SK-N-SH treated with all-trans-retinoic acid at 6 μM for 48 hours (cell line): ENCODE results near the gene RPRD2.

Experiments used
- ATAC-seq: fragments of 200-7000 bp; cut with Tn5 transposase; 3 replicates; pipeline ENCODE4 v1.9.1; 2020; ENCODE audit warnings: mild to moderate bottlenecking, moderate library complexity
- ARNTL ChIP-seq: fragments of 450-650 bp; formaldehyde crosslinking; IDR thresholded peaks from 2 replicates; pipeline ENCODE4 v1.5.0; 2020; ENCODE audit warnings: low read depth, mild to moderate bottlenecking, moderate library complexity, borderline replicate concordance
- BACH2 ChIP-seq: fragments of 250-450 bp; sonication (Bioruptor Pico); IDR thresholded peaks from 2 replicates; pipeline ENCODE4 v1.9.0; 2021; ENCODE audit warnings: mild to moderate bottlenecking, borderline replicate concordance
- ESRRG ChIP-seq: fragments of 250-450 bp; sonication (Bioruptor Pico); IDR thresholded peaks from 2 replicates; pipeline ENCODE4 v1.6.1; 2021; ENCODE audit warnings: mild to moderate bottlenecking
- GLIS3 ChIP-seq: fragments of 250-450 bp; sonication (Bioruptor Pico); IDR thresholded peaks from 2 replicates; pipeline ENCODE4 v1.5.0; 2020; ENCODE audit warnings: mild to moderate bottlenecking, moderate library complexity
- ISL1 ChIP-seq: fragments of 250-450 bp; sonication (Bioruptor Pico); IDR thresholded peaks from 2 replicates; pipeline ENCODE4 v2.1.2; 2022; ENCODE audit warnings: mild to moderate bottlenecking, moderate library complexity
- OSR1 ChIP-seq: fragments of 250-450 bp; sonication (Bioruptor Pico); IDR thresholded peaks from 2 replicates; pipeline ENCODE4 v1.8.0; 2022; ENCODE audit warnings: moderate library complexity, mild to moderate bottlenecking, inconsistent platforms
- RARB ChIP-seq: fragments of 250-450 bp; sonication (Bioruptor Pico); IDR thresholded peaks from 2 replicates; pipeline ENCODE4 v1.8.0; 2021; ENCODE audit warnings: mild to moderate bottlenecking, moderate library complexity
- SNAI2 ChIP-seq: fragments of 250-450 bp; sonication (Bioruptor Pico); IDR thresholded peaks from 2 replicates; pipeline ENCODE4 v1.5.0; 2020; ENCODE audit warnings: mild to moderate bottlenecking, moderate library complexity
- TCF4 ChIP-seq: fragments of 250-450 bp; sonication (Bioruptor Pico); IDR thresholded peaks from 2 replicates; pipeline ENCODE4 v1.8.0; 2021; ENCODE audit warnings: mild to moderate bottlenecking, moderate library complexity, borderline replicate concordance
- TOX ChIP-seq: fragments of 250-450 bp; sonication (Bioruptor Pico); IDR thresholded peaks from 2 replicates; pipeline ENCODE4 v1.8.0; 2021; ENCODE audit warnings: mild to moderate bottlenecking, moderate library complexity, borderline replicate concordance
- ZC3H10 ChIP-seq: fragments of 250-450 bp; sonication (Bioruptor Pico); IDR thresholded peaks from 2 replicates; pipeline ENCODE4 v1.5.1; 2021; ENCODE audit warnings: mild to moderate bottlenecking, moderate library complexity
- ZFP3 ChIP-seq: fragments of 250-450 bp; sonication (Bioruptor Pico); IDR thresholded peaks from 2 replicates; pipeline ENCODE4 v1.5.0; 2020; ENCODE audit warnings: mild to moderate bottlenecking, moderate library complexity
- ZNF8 ChIP-seq: fragments of 450-650 bp; formaldehyde crosslinking; IDR thresholded peaks from 2 replicates; pipeline ENCODE4 v1.5.0; 2020; ENCODE audit warnings: mild to moderate bottlenecking, moderate library complexity
- TF ChIP-seq, protein P1 (sequence below): fragments of 250-450 bp; sonication (Bioruptor Pico); IDR thresholded peaks from 2 replicates; pipeline ENCODE4 v1.8.0; 2021; ENCODE audit warnings: low read depth, mild to moderate bottlenecking, moderate library complexity, borderline replicate concordance
- TF ChIP-seq, protein P2 (sequence below): fragments of 250-450 bp; sonication (Bioruptor Pico); IDR thresholded peaks from 2 replicates; pipeline ENCODE4 v1.5.1; 2020; ENCODE audit warnings: low read depth, mild to moderate bottlenecking, moderate library complexity
- TF ChIP-seq, protein P3 (sequence below): fragments of 250-450 bp; sonication (Bioruptor Pico); IDR thresholded peaks from 2 replicates; pipeline ENCODE4 v1.5.1; 2021; ENCODE audit warnings: mild to moderate bottlenecking, moderate library complexity
- TF ChIP-seq, protein P4 (sequence below): fragments of 250-450 bp; sonication (Bioruptor Pico); IDR thresholded peaks from 2 replicates; pipeline ENCODE4 v1.5.0; 2020; ENCODE audit warnings: mild to moderate bottlenecking, moderate library complexity

Gene RPRD2

DNA sequence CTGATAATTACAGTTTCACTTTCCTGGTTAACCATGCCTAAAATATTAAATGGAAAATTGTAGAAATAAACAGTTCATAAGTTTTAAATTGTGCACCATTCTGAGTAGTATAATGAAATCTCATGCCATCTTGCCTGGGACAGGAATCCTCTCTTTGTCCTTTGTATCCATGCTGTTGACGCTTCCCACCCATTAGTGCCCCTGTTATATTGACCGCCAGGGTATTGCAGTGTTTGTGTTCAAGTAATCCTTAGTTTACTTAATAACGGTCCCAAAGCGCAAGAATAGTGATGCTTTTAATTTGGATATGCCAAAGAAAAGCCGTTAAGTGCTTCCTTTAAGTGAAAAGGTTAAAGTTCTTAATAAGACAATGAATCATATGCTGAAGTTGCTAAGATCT, 41.7 kb downstream of the RPRD2 start:
- no peak for TF ChIP-seq SNAI2 (CRISPR knock-in tag)
- TF ChIP-seq, protein P1, sequence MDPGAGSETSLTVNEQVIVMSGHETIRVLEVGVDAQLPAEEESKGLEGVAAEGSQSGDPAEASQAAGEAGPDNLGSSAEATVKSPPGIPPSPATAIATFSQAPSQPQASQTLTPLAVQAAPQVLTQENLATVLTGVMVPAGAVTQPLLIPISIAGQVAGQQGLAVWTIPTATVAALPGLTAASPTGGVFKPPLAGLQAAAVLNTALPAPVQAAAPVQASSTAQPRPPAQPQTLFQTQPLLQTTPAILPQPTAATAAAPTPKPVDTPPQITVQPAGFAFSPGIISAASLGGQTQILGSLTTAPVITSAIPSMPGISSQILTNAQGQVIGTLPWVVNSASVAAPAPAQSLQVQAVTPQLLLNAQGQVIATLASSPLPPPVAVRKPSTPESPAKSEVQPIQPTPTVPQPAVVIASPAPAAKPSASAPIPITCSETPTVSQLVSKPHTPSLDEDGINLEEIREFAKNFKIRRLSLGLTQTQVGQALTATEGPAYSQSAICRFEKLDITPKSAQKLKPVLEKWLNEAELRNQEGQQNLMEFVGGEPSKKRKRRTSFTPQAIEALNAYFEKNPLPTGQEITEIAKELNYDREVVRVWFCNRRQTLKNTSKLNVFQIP (CRISPR knock-in tag), result no peak
- TF ChIP-seq, protein P2, sequence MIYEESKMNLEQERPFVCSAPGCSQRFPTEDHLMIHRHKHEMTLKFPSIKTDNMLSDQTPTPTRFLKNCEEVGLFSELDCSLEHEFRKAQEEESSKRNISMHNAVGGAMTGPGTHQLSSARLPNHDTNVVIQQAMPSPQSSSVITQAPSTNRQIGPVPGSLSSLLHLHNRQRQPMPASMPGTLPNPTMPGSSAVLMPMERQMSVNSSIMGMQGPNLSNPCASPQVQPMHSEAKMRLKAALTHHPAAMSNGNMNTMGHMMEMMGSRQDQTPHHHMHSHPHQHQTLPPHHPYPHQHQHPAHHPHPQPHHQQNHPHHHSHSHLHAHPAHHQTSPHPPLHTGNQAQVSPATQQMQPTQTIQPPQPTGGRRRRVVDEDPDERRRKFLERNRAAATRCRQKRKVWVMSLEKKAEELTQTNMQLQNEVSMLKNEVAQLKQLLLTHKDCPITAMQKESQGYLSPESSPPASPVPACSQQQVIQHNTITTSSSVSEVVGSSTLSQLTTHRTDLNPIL (CRISPR knock-in tag), result no peak
- TF ChIP-seq ARNTL, result no peak
- no peak for TF ChIP-seq ISL1 (CRISPR knock-in tag)
- TF ChIP-seq ESRRG, result no peak
- TF ChIP-seq BACH2 (CRISPR knock-in tag), result no peak
- no peak for TF ChIP-seq RARB (CRISPR knock-in tag)
- TF ChIP-seq ZFP3 (CRISPR knock-in tag), result no peak
- TF ChIP-seq ZNF8 (CRISPR knock-in tag), result no peak
- TF ChIP-seq, all 23 proteins: peak for 0
- no peak for ATAC-seq

DNA sequence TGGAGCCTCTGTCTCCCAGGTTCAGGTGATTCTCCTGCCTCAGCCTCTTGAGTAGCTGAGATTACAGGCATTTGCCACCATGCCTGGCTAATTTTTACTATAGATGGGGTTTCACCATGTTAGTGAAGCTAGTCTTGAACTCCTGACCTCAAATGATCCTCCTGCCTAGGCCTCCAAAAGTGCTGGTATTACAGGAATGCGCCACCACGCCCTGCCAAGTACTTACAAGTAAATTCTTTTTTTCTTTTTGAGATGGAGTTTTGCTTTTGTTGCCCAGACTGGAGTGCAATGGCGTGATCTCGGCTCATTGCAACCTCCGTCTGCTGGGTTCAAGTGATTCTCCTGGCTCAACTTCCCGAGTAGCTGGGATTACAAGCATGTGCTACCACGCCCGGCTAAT, 42.5 kb downstream of the RPRD2 start:
- TF ChIP-seq ISL1 (CRISPR knock-in tag) (no peak), SNAI2 (CRISPR knock-in tag) (no peak)
- TF ChIP-seq, protein P1 (CRISPR knock-in tag), result no peak
- no peak for ATAC-seq

DNA sequence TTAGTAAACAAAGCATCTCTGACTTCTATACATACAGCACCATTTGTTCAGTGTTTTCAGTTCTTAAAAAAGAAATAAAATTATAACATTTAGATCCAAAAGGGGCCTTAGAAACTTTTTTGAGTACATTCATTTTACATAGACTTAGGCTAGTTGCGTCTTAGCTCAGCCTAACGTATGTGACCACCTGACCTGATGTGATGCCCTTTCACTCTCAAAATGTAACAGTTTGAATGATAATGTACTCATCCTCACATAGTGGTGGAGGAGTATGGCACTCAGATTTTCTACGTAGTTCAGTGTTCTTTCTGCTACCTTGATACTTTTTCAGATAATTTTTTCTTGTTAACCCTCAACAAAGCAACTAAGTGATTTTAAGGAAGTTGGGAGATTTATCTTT, 43.4 kb downstream of the RPRD2 start:
- no peak for ATAC-seq
- TF ChIP-seq RARB (CRISPR knock-in tag) (no peak), ISL1 (CRISPR knock-in tag) (no peak), ZNF8 (CRISPR knock-in tag) (no peak), SNAI2 (CRISPR knock-in tag) (no peak), ZC3H10 (no peak), TCF4 (CRISPR knock-in tag) (no peak), ARNTL (no peak), TOX (CRISPR knock-in tag) (no peak), GLIS3 (no peak)
- TF ChIP-seq, protein P1 (CRISPR knock-in tag), result no peak
- TF ChIP-seq, protein P3, sequence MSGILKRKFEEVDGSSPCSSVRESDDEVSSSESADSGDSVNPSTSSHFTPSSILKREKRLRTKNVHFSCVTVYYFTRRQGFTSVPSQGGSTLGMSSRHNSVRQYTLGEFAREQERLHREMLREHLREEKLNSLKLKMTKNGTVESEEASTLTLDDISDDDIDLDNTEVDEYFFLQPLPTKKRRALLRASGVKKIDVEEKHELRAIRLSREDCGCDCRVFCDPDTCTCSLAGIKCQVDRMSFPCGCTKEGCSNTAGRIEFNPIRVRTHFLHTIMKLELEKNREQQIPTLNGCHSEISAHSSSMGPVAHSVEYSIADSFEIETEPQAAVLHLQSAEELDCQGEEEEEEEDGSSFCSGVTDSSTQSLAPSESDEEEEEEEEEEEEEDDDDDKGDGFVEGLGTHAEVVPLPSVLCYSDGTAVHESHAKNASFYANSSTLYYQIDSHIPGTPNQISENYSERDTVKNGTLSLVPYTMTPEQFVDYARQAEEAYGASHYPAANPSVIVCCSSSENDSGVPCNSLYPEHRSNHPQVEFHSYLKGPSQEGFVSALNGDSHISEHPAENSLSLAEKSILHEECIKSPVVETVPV (CRISPR knock-in tag), result no peak
- TF ChIP-seq, protein P4, sequence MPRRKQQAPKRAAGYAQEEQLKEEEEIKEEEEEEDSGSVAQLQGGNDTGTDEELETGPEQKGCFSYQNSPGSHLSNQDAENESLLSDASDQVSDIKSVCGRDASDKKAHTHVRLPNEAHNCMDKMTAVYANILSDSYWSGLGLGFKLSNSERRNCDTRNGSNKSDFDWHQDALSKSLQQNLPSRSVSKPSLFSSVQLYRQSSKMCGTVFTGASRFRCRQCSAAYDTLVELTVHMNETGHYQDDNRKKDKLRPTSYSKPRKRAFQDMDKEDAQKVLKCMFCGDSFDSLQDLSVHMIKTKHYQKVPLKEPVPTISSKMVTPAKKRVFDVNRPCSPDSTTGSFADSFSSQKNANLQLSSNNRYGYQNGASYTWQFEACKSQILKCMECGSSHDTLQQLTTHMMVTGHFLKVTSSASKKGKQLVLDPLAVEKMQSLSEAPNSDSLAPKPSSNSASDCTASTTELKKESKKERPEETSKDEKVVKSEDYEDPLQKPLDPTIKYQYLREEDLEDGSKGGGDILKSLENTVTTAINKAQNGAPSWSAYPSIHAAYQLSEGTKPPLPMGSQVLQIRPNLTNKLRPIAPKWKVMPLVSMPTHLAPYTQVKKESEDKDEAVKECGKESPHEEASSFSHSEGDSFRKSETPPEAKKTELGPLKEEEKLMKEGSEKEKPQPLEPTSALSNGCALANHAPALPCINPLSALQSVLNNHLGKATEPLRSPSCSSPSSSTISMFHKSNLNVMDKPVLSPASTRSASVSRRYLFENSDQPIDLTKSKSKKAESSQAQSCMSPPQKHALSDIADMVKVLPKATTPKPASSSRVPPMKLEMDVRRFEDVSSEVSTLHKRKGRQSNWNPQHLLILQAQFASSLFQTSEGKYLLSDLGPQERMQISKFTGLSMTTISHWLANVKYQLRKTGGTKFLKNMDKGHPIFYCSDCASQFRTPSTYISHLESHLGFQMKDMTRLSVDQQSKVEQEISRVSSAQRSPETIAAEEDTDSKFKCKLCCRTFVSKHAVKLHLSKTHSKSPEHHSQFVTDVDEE (CRISPR knock-in tag), result no peak

DNA sequence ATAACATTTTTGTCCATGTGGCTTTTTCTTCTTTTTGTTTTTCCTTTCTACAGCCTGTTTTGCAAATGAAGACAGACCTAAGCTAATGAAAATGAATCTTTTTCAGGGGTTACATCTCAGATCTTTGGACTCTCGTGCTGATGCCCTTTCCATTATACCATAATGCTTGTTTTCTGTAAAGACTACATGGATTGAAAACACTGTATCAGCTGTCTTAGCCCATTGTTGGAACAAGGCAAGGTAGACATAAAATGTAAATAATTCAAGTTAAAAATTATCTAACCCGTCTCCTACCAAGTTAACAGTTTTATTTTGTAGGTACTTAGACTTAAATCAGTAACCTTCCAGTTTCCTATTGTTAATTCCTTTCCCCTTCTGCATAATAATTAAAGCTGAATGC, 44.9 kb downstream of the RPRD2 start:
- TF ChIP-seq ZNF8 (CRISPR knock-in tag), result no peak
- TF ChIP-seq ZC3H10, result no peak
- no peak for TF ChIP-seq OSR1 (CRISPR knock-in tag)
- TF ChIP-seq, protein P1 (CRISPR knock-in tag), result no peak
- ATAC-seq, result no peak
